Measurements from ENCODE around the gene BRMS1L.

- TF ChIP-seq CTCF (IDR thresholded peaks at IDR 0.05; ENCODE audit: extremely low read depth in 1 of 2, insufficient read depth in 1 of 2, low read depth in 1 of 2, low read length in 2 of 2): no peak
- no peak for TF ChIP-seq EZH2 (IDR thresholded peaks at IDR 0.05; ENCODE audit: borderline replicate concordance, low read depth, low read length, severe bottlenecking)
- TF ChIP-seq POLR2AphosphoS5 (IDR thresholded peaks at IDR 0.05; ENCODE audit: insufficient read depth, low read depth, low read length): no peak
- no peak for TF ChIP-seq JUN (IDR thresholded peaks at IDR 0.05; ENCODE audit: borderline replicate concordance, insufficient read depth, insufficient read length, low read depth)
- TF ChIP-seq MYC (IDR thresholded peaks at IDR 0.05; ENCODE audit: low read depth, low read length): no peak
- no peak for TF ChIP-seq GATA2 (IDR thresholded peaks at IDR 0.05; ENCODE audit: insufficient read depth, insufficient read length, low read depth, low read length)
- TF ChIP-seq MAX (IDR thresholded peaks at IDR 0.05; ENCODE audit: insufficient read depth, insufficient read length): no peak
- no peak for TF ChIP-seq POLR2A (IDR thresholded peaks at IDR 0.05; ENCODE audit: low read depth, low read length)
- no peak for TF ChIP-seq FOS (IDR thresholded peaks at IDR 0.05; ENCODE audit: borderline replicate concordance, insufficient read depth, low read length)
Measured at GRCh38 chr14:35865611-35866324, 39.6 kb downstream of the BRMS1L start.

Data from endothelial cell of umbilical vein (primary cell).